HFFc6 (cell line): ENCODE measurements around the gene FGF4. TPM values are rescaled to one million over a fixed set of nuclear protein-coding genes. Genes with fewer than 3 reads are reported as not detected.

Source experiments
- DNase-seq: peaks from one replicate; pipeline ENCODE4 v3.0.0-alpha.2; 2018
- H3K27ac Mint-ChIP-seq: 2 replicates; pipeline ENCODE4 v1.8.0; 2020; ENCODE audit warnings: mild to moderate bottlenecking, mixed read lengths
- H3K27me3 Mint-ChIP-seq: 2 replicates; pipeline ENCODE4 v1.8.0; 2021; ENCODE audit warnings: mild to moderate bottlenecking, moderate library complexity, mixed read lengths; ENCODE audit not compliant: insufficient read depth
- H3K36me3 Mint-ChIP-seq: 2 replicates; pipeline ENCODE4 v1.8.0; 2021; ENCODE audit warnings: low read depth, mixed read lengths
- H3K4me1 Mint-ChIP-seq: 2 replicates; pipeline ENCODE4 v1.8.0; 2020; ENCODE audit warnings: low read depth, mixed read lengths
- H3K4me3 Mint-ChIP-seq: 2 replicates; pipeline ENCODE4 v1.8.0; 2020; ENCODE audit warnings: mild to moderate bottlenecking, moderate library complexity, mixed read lengths
- H3K9me3 Mint-ChIP-seq: 2 replicates; pipeline ENCODE4 v1.8.0; 2020; ENCODE audit warnings: mild to moderate bottlenecking, mixed read lengths
- total RNA-seq, 6 experiments: library from RNA; stranded (reverse); fragmentation: NEBNext Ultra II Directional; extraction: Animal tissue kit (Norgen Biotek cat#: 25700); gene quantifications; 2 replicates in 1 of 6; 3 replicates in 5 of 6; pipeline ENCODE4 v1.2.3, GENCODE V29; 2021
- TF ChIP-seq, protein P1 (sequence below): fragments of 200-600 bp; sonication (generic); IDR thresholded peaks from 2 replicates; pipeline ENCODE4 v1.5.0; 2021; ENCODE audit warnings: antibody characterized with exemption, mild to moderate bottlenecking

FGF4 gene
- total RNA-seq, 6 experiments from 2014 or later: not detected

DNA sequence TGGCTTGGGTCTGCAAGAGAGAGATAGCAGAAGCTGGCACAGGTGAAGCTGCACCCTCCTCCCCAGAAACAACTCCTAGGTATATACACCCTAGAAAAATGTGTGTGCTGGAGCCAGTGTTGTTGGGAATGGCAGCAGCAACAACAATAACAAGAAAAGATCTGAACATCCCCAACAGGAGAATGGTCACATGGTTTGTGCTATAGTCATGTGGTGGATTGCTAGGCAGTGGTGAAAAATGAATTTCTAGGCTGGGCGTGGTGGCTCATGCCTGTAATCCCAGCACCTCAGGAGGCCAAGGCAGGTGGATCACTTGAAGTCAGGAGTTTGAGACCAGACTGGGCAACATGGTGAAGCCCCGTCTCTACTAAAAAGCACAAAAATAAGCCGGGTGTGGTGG, 40.3 kb downstream of the FGF4 start:
- Mint-ChIP-seq H3K27me3 (peaks cover 23% of the 10 kb centered on the region), H3K4me3 (no peak overlapping the region), H3K9me3 (peaks cover 31% of the 10 kb centered on the region), H3K4me1 (0 out of 2 replicates have a peak, but pooled peaks cover 6% of the 10 kb centered on the region), H3K27ac (no peak overlapping the region), H3K36me3 (peaks cover 8% of the 10 kb centered on the region)
- no peak for DNase-seq
- TF ChIP-seq, protein P1, sequence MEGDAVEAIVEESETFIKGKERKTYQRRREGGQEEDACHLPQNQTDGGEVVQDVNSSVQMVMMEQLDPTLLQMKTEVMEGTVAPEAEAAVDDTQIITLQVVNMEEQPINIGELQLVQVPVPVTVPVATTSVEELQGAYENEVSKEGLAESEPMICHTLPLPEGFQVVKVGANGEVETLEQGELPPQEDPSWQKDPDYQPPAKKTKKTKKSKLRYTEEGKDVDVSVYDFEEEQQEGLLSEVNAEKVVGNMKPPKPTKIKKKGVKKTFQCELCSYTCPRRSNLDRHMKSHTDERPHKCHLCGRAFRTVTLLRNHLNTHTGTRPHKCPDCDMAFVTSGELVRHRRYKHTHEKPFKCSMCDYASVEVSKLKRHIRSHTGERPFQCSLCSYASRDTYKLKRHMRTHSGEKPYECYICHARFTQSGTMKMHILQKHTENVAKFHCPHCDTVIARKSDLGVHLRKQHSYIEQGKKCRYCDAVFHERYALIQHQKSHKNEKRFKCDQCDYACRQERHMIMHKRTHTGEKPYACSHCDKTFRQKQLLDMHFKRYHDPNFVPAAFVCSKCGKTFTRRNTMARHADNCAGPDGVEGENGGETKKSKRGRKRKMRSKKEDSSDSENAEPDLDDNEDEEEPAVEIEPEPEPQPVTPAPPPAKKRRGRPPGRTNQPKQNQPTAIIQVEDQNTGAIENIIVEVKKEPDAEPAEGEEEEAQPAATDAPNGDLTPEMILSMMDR: no peak

GRCh38 chr11:69734367-69734766, 40.8 kb downstream of the FGF4 start:
- no peak for DNase-seq
- Mint-ChIP-seq H3K27me3 (peaks cover 28% of the 10 kb centered on the region), H3K27ac (no peak overlapping the region), H3K4me1 (0 out of 2 replicates have a peak, but pooled peaks cover 6% of the 10 kb centered on the region), H3K36me3 (peaks cover 8% of the 10 kb centered on the region), H3K4me3 (no peak overlapping the region), H3K9me3 (peaks cover 28% of the 10 kb centered on the region)
- TF ChIP-seq, protein P1: no peak

GRCh38 chr11:69732910-69733309, 42.2 kb downstream of the FGF4 start:
- Mint-ChIP-seq H3K9me3 (peaks cover 19% of the 10 kb centered on the region), H3K36me3 (peaks cover 8% of the 10 kb centered on the region), H3K4me3 (no peak overlapping the region), H3K27me3 (peaks cover 37% of the 10 kb centered on the region), H3K27ac (no peak overlapping the region), H3K4me1 (0 out of 2 replicates have a peak, but pooled peaks cover 6% of the 10 kb centered on the region)
- TF ChIP-seq, protein P1: no peak
- DNase-seq: no peak

- Mint-ChIP-seq H3K36me3 (peaks cover 8% of the 10 kb centered on the region), H3K27ac (no peak overlapping the region), H3K4me1 (peaks cover 8% of the 10 kb centered on the region), H3K4me3 (no peak overlapping the region), H3K27me3 (peaks cover 46% of the 10 kb centered on the region), H3K9me3 (peaks cover 19% of the 10 kb centered on the region)
- DNase-seq: no peak
- TF ChIP-seq, protein P1: no peak
Measured at GRCh38 chr11:69731110-69731509, 44.0 kb downstream of the FGF4 start.

- Mint-ChIP-seq H3K27ac (no peak overlapping the region), H3K36me3 (peaks cover 8% of the 10 kb centered on the region), H3K27me3 (peaks cover 46% of the 10 kb centered on the region), H3K4me3 (no peak overlapping the region), H3K4me1 (peaks cover 13% of the 10 kb centered on the region), H3K9me3 (peaks cover 19% of the 10 kb centered on the region)
- TF ChIP-seq, protein P1: no peak
- DNase-seq: no peak
Measured at GRCh38 chr11:69730500-69730899, 44.6 kb downstream of the FGF4 start.

DNA sequence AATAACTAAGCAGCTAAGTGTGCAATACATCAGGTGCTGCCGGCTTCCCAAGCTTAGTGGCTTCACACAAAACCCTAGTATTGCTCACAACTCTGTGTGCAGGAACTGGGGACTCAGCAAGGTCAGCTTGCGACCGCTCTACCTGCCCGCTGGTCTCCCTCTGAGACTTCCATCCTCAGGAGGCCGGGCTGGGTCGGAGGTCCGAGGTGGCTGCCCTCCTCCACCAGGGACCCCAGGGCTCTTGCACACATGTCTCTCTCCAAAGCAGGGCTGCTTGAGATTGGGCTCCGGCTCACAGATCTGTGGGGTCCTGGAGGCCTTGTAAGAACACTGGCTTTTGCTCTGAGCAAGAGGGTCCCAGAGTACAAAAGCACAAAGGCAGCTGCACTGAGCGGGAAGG, 45.9 kb downstream of the FGF4 start:
- DNase-seq: no peak
- peaks cover 13% of the 10 kb centered on the region for H3K4me1 Mint-ChIP-seq
- TF ChIP-seq, protein P1: no peak
- H3K36me3 Mint-ChIP-seq: peaks cover under 1% of the 10 kb centered on the region; the same call in 1 of the 2 replicates
- no peak overlapping the region for H3K4me3 Mint-ChIP-seq
- H3K9me3 Mint-ChIP-seq: peaks cover 10% of the 10 kb centered on the region
- no peak overlapping the region for H3K27ac Mint-ChIP-seq
- H3K27me3 Mint-ChIP-seq: peaks cover 49% of the 10 kb centered on the region
